Mesodermal cell (in vitro differentiated cells): ENCODE measurements around the gene RPTOR.

Experiments used
- H3K27ac ChIP-seq: 2 replicates; pipeline ENCODE4 v1.7.0; 2013; ENCODE audit warnings: mild to moderate bottlenecking, low read depth, low read length, moderate library complexity; ENCODE audit not compliant: severe bottlenecking
- H3K36me3 ChIP-seq: 2 replicates; pipeline ENCODE4 v1.7.1; 2013; ENCODE audit warnings: mild to moderate bottlenecking, low read length, moderate library complexity; ENCODE audit not compliant: control insufficient read depth, insufficient read depth
- H3K4me1 ChIP-seq: one replicate; pipeline ENCODE4 v1.7.1; 2013; ENCODE audit warnings: mild to moderate bottlenecking, low read length; ENCODE audit not compliant: insufficient read depth, control insufficient read depth, poor library complexity, severe bottlenecking
- H3K4me3 ChIP-seq: 2 replicates; pipeline ENCODE4 v1.7.0; 2013; ENCODE audit warnings: low read length, control low read depth, mild to moderate bottlenecking; ENCODE audit not compliant: insufficient read depth, poor library complexity, severe bottlenecking; ENCODE audit errors: extremely low read depth
- H3K9me3 ChIP-seq: 2 replicates; pipeline ENCODE4 v1.7.1; 2013; ENCODE audit warnings: mild to moderate bottlenecking, low read length, moderate library complexity; ENCODE audit not compliant: control insufficient read depth
- WGBS, 2 experiments: methylation state at CpG; one replicate each; pipeline ENCODE4 v1.1.5; 2013; ENCODE audit warnings: missing lambda C conversion rate in 2 of 2; ENCODE audit not compliant: insufficient coverage in 2 of 2; 5-methylcytosine and 5-hydroxymethylcytosine counted together

The RPTOR gene

GRCh38 chr17:80944326-80944725 lies 399.7 kb downstream of the RPTOR start:
- no peaks in the 10 kb centered on the region for H3K9me3 ChIP-seq
- H3K36me3 ChIP-seq: peaks cover 16% of the 10 kb centered on the region
- no peaks in the 10 kb centered on the region for H3K4me1 ChIP-seq
- WGBS, 2 experiments: 89 to 93% methylated on average over 8 to 9 of the region's 9 CpGs
- no peak overlapping the region for H3K27ac ChIP-seq
- no peak overlapping the region for H3K4me3 ChIP-seq

GRCh38 chr17:80945736-80946135 lies 401.1 kb downstream of the RPTOR start:
- Histone ChIP-seq H3K27ac (no peak overlapping the region), H3K4me3 (no peak overlapping the region), H3K4me1 (no peaks in the 10 kb centered on the region), H3K36me3 (peaks cover 20% of the 10 kb centered on the region), H3K9me3 (no peaks in the 10 kb centered on the region)
- WGBS, 2 experiments: 89 to 96% methylated on average over 17 of the region's 17 CpGs

GRCh38 chr17:80946449-80946848 lies 401.8 kb downstream of the RPTOR start:
- WGBS, 2 experiments: 95 to 98% methylated on average over 7 to 8 of the region's 8 CpGs

GRCh38 chr17:80947200-80947940 lies 402.7 kb downstream of the RPTOR start:
- Histone ChIP-seq H3K9me3 (no peaks in the 10 kb centered on the region), H3K36me3 (peaks cover 23% of the 10 kb centered on the region), H3K4me1 (no peaks in the 10 kb centered on the region), H3K27ac (no peak overlapping the region), H3K4me3 (no peak overlapping the region)
- 91% methylated on average over 20 of the region's 21 CpGs for WGBS, 2 experiments

More at GRCh38 chr17:80946449-80946848, 401.8 kb downstream of the RPTOR start:
- Histone ChIP-seq H3K27ac (no peak overlapping the region), H3K9me3 (no peaks in the 10 kb centered on the region), H3K36me3 (peaks cover 23% of the 10 kb centered on the region), H3K4me3 (no peak overlapping the region), H3K4me1 (no peaks in the 10 kb centered on the region)

- H3K36me3 ChIP-seq: peaks cover 23% of the 10 kb centered on the region
- no peak overlapping the region for H3K27ac ChIP-seq
- no peaks in the 10 kb centered on the region for H3K9me3 ChIP-seq
- no peak overlapping the region for H3K4me3 ChIP-seq
- no peaks in the 10 kb centered on the region for H3K4me1 ChIP-seq
- 93 to 94% methylated on average over 40 to 48 of the region's 48 CpGs for WGBS, 2 experiments
Observed at GRCh38 chr17:80948019-80948975, 403.7 kb downstream of the RPTOR start.

GRCh38 chr17:80948976-80949450 lies 404.4 kb downstream of the RPTOR start:
- Histone ChIP-seq H3K9me3 (no peaks in the 10 kb centered on the region), H3K36me3 (peaks cover 23% of the 10 kb centered on the region), H3K4me3 (no peak overlapping the region), H3K4me1 (no peaks in the 10 kb centered on the region), H3K27ac (no peak overlapping the region)
- 95 to 98% methylated on average over 11 to 15 of the region's 16 CpGs for whole genome bisulfite sequencing, 2 experiments

GRCh38 chr17:80949451-80950421 lies 405.1 kb downstream of the RPTOR start:
- Histone ChIP-seq H3K27ac (no peak overlapping the region), H3K36me3 (peaks cover 23% of the 10 kb centered on the region), H3K4me1 (no peaks in the 10 kb centered on the region), H3K9me3 (no peaks in the 10 kb centered on the region), H3K4me3 (no peak overlapping the region)
- 93% methylated on average over 43 to 44 of the region's 44 CpGs for WGBS, 2 experiments

GRCh38 chr17:80950466-80951120 lies 406.0 kb downstream of the RPTOR start:
- Histone ChIP-seq H3K36me3 (peaks cover 22% of the 10 kb centered on the region), H3K27ac (no peak overlapping the region), H3K9me3 (peaks cover 5% of the 10 kb centered on the region), H3K4me1 (no peaks in the 10 kb centered on the region), H3K4me3 (no peak overlapping the region)
- WGBS, 2 experiments: 94 to 96% methylated on average over 15 to 17 of the region's 17 CpGs

- H3K9me3 ChIP-seq: peaks cover 5% of the 10 kb centered on the region
- no peaks in the 10 kb centered on the region for H3K4me1 ChIP-seq
- H3K36me3 ChIP-seq: peaks cover 15% of the 10 kb centered on the region
- no peak overlapping the region for H3K27ac ChIP-seq
- 93 to 95% methylated on average over 36 to 38 of the region's 38 CpGs for WGBS, 2 experiments
- H3K4me3 ChIP-seq: no peak overlapping the region
Observed at GRCh38 chr17:80951121-80952090, 406.8 kb downstream of the RPTOR start.
